GM21576 (cell line): Measurements from ENCODE around the gene KCNMA1.
"Not testable (repeated sequence)": the region's sequence is repeated elsewhere in the genome, so short reads cannot be mapped to it uniquely, and the experiment has no call there.

Source experiments
- ATAC-seq: cut with Tn5 transposase; IDR thresholded peaks from one replicate; pipeline ENCODE4 v1.9.1; 2021; ENCODE audit warnings: mild to moderate bottlenecking, moderate library complexity; ENCODE audit not compliant: unreplicated experiment

The KCNMA1 gene

DNA sequence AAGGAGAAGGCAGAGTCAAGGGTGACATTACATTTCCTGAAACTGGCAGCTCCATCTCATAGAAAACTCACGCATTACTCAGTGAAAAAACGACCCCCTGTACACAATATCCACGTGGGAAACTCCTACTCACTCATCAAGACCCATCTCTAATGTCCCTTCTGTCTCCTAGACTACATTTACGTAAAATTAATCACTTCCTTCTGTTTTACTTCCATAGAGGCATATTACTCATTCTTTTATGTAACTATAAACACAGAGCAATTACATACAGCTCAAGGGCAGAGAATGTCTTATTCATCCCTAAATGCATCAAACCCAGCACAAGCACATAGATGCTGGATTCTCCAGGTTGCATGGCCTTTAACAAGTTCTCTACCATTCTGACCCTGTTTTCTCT is 281.8 kb downstream of the KCNMA1 start:
- ATAC-seq = no peak

DNA sequence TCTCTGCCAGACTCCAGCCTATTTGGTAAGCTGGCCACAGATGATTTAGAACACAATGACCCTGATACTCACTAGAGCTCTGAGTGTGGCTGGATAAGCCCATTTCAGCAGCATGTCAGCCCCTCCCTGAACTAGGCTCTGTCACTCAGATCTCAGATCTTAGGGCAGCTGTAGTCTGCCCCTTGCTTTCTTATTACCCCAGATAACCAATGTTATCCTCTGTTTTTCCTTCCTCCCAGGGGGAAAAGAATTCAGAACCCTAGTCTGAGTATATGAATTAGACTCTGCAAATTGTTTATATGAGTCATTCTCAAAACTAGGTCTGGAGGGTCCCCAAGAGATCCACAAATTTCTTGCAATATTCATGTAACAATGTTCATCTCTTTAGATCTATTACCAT is 286.2 kb downstream of the KCNMA1 start:
- ATAC-seq = no peak

DNA sequence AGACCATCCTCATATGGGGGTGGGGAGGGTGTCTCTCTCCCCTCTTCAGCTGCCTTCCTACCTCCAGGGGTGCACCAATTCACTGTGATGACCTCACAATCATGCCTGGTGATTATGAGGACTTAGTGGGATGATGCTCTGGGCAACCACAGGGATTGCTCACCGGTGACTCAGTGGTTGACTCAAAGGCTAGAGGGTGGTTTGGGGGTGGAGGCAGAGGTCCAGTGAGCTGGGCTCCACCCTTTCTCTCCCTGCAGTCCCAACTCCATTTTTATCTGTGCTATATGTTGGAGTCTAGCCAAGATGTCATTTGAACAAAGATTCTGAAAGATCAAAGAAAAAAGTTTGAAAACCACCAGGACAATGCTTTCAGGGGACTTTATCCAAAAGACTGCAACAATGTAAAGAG is 286.9 kb downstream of the KCNMA1 start:
- no peak for ATAC-seq

DNA sequence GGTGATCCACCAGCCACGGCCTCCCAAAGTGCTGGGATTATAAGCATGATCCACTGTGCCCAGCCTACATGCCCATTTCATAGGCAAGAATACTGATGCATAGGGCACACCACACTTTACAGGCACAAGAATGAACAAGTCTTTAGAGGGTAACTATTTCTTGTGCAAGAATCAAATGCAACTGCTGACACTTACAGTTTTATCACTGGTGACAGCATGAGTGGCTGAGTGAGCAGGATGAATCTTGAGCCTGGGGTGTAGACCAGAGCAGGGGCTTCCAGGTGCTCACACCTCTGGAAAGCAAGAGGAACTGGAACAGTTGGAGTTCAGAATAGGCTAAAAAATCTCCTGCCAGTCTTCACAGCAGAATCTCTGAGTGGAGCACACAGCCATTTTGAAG is 287.5 kb downstream of the KCNMA1 start:
- no peak for ATAC-seq

DNA sequence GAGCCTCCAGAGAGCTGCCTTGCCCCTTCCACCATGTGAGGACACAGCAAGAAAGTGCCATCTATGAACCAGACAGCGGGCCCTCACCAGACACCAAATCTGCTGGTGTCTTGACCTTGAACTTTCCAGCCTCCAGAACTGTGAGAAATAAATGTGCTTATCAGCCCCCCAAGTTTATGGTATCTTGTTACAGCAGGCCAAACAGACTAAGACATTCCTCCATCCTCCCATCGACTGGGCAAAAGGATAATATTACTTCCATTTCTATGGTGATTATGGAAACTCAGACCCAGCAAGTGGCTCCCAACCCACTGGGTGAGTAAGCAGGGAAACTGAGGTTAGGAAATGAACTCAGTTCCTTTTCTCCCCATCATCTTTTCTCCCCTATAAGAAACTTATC is 288.4 kb downstream of the KCNMA1 start:
- ATAC-seq = no peak

DNA sequence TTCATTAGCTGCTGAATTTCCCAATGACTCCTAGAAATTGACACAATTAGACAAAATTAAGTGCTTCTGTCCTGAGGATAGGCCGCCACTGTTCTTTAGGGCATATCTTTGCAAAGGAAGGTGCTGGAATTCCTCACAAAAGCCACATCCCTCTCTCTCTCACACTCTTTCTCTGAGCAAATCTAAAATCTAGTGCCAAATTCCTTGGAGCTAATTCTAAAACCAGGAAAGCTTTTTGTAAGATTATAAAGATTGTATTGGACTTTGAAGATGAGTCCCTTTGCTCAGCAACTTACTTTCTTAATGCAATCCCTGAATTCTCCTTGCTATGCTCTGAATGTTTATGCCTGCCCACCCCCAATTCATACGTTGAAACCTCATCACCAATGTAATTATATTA is 288.9 kb downstream of the KCNMA1 start:
- ATAC-seq = no peak

DNA sequence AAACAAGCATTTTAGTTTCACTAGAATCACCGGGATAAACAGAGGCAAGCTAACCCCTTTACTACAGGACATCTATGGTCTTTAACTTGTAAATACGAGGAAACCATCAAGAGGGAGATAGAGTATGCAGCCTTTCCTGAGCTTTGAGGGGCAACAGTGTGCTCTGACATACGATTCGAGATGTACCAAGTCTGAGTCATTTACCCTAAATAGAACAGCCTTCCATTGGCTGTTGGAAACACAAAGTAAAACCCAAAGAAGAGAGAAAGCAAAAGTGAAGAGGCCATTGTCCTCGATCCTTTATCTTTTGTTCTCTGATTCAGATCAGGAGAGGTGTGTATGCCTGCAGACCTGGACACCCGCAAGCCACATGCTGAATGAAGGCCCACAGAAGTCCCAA is 289.5 kb downstream of the KCNMA1 start:
- no peak for ATAC-seq

DNA sequence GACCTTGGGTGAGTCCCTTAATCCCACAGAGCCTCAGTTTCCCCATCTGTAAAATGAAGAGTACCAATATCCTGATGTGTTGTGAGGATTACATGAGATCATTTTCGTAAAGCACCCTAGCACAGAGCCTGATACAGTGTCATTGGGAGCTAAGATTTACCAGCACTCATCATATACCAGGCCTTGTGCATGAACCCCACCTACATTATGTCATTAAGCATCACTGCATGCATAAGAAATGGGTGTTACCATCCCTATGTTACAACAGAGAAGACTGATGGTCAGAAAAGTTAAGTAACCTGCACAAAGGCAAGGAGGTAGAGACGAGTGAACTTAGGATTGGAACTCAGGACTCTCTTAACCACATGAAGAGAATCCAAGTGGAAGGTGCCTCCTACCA is 290.6 kb downstream of the KCNMA1 start:
- ATAC-seq = no peak

DNA sequence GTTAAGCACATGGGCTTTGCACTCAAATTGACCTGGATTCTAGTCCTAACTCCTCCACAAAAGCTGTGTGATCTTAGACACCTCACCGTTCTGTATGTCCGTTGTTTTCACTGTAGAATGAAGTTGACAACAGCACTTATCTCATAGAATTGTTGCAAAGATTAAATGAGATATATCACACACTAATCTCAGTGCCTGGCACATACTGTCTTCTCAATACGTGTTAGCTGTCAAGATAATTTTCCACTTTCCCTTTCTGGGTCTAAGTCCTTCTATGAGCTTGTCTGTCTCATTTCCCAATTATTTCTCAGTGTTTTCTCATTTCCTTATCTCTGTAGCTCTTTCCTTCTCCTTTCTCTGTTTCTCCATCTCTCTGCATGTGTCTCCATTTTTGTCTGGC is 296.6 kb downstream of the KCNMA1 start:
- ATAC-seq = no peak

DNA sequence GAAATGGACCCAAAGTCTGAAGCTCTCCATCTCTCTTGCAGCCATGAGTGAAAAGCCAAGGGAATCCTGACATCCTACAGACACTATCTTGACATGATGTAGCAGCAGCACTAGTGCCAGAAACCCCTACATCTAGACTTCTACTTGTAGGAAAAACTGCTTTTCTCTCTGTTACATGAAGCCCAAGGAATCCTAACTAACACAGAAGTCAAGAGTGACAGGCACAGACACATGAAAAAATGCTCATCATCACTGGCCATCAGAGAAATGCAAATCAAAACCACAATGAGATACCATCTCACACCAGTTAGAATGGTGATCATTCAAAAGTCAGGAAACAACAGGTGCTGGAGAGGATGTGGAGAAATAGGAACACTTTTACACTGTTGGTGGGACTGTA is 297.7 kb downstream of the KCNMA1 start:
- not testable (repeated sequence) for ATAC-seq

DNA sequence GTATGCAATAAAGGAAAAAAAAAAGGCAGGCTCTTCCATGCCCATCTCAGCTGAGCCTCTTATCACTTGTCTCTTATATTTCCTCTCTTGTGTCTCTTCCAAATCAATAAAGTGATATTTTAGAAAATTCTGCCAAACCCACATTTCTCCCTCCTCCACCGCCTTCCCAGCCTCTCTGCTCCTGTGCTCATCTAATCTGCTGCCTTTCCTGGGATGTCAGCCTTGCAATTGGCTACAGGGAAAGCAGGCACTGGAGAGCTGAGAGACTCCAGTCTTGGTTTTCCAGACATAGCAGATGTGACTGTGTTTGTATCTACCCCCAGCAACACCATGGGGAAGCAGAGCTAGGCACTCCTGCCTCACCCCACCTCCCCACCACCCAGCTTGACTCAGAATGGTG is 298.4 kb downstream of the KCNMA1 start:
- no peak for ATAC-seq

DNA sequence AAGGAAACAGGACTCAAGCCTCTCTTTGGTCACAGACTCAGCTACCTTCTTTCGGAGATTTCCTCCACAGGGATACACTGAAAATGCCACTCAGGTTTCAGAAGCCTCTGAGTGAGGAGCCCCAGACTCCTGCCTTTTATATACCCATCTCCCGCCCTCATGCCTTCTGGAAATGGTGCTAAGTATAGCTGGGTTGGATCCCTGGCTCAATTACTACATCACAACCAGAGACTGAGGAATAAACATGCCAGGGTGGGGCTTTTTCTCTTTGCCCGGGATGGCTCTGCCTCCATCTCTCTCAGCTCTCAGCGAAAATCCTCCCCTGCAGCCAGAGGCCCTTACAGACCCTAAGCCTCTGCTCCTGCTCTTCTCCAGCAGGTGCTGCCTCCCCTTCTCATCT is 299.5 kb downstream of the KCNMA1 start:
- no peak for ATAC-seq

DNA sequence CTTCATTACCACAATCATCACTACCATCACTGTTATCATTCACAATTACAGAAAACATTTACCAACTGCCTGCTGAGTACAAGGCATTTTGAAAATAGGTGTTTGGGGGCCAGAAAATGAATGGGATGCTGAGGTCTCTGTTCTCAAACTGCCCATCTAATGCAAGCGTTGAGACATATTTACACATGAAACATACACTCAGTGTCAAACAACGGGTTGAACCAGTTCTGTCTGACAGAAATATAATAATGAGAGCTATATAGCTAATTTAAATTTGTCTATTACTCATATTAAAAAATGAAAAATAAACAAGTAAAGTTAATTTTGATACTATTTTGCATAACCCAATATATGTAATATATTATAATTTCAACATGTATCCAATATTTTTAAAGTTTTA is 303.1 kb downstream of the KCNMA1 start:
- no peak for ATAC-seq

DNA sequence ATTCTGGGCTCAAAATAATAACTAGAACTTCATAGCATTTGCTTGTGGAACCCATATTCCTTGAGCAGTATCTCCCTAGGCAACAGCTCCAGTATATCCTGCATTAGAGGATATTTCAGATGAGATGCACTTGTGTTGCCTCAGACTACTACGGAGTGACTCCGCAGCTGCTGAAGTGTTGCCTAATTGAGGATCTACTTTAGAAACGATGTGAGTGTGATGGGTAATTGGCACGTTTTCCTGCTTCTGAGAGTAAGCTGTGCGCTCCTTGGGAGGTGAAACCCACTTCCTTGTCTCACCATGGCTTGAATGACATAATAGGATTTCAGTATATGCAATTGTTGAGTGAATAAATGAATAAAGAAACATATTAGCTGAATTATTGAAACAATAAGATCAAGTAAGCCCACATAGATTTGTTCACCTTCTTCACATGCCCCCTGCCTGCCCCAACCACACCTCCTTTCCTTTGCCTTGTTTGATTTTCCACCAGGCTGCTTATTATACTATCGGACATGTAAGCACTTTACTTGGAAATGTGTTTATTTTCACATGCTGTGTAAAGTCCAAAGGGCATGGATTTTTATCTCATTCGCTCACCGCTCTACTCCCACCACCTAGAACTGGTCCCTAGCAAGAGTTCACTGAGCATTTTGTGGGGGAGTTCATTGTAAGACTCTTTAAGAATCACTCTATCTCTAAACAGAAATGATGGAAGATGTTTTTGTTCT is 303.8 kb downstream of the KCNMA1 start:
- no peak for ATAC-seq

DNA sequence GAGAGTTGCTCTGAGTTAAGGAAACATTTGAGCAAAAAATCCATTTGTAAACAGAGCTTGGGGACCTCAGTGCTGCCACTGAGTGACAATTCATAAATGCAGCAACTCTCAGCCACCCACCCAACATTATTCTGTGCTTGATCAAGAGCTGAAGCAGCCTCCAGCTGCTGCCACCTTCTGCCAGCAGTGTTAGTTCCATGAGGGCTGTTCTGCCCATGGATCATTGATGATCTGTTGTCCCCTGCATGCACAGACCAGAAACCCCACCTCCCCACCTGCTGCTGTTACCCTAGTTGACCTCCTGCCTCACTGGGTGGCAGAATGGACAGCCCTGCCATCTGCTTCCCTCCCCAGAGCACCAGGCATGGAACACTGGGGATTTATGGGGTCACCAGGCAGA is 305.4 kb downstream of the KCNMA1 start:
- no peak for ATAC-seq

DNA sequence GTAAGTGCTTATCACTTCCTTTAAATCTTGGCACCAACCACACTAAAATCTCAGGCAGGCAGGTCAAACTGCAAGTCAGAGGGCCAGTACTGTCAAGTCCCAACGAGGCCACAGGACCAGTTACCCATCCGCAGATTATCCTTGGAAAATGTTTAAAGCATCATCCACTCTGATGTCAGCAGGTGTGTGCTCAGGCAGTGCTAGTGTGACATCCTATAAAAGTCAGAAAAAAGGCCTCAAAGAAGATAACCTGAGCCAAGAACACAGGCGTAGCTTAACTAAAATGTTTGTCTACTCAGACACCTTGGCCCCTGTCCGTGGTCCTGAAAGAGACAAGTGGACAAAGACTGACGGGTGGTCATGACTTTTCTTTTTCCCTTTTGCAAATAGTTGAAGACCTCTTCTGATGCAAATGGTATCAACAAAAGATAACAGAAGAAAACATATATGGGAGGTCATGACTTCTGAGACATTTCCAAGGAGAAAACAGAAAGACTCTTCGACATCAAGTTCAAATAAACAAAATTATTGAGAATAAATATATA is 309.3 kb downstream of the KCNMA1 start:
- no peak for ATAC-seq

DNA sequence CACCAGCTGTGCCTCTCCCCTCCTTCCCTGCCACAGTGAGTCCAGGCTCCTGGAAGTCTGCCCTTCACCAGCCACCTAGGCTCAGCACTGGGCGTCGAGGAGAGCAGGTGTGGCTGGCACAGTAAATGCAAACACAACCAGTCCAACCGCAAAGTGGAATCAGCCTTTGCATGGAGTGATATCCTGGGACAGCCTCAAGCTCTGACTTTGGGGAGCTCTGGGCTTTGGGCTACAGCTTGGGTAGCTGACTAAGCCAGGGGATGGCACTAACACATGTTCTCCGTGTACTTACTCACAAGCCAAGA is 312.4 kb downstream of the KCNMA1 start:
- ATAC-seq = no peak

DNA sequence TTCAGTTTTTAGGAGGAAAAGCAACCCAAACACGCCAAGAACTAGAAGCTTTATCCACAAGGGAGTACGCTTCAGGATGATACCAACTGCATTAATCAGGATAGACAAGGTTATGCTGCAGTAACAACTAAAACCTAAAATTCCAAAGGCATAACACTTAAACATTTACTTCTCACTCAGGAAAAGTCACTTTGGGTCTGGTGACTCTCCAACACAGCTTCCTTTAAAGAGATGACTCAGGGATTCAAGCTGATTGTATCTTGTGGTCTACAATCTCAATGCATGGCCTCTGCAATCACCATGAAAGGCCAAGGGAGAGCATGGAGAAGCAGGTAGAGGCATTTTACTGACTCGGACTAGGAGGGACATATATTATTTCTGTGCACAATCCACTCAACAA is 315.8 kb downstream of the KCNMA1 start:
- ATAC-seq = no peak

DNA sequence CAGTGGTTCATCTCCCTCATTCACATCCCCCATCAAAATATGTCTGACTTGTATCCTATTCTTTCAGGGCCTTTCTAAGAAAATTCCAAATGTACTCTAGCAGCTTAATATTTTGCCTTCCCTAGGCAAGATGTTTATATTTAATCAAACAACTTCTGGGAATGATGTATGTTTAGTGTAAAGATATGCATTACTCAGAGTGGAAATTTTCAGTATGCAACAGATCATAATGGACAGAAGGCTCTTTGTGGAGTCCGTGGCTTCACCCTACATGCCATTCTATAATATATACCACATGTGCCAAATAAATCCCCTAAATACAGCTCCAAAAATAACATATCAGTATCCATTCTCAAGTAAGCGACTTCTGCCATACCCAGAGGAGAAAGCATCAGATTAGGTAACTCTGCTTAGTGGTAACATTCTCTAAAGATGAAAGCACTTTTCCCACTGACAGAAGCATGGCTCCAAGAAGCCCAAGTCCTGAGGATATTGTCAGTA is 316.6 kb downstream of the KCNMA1 start:
- ATAC-seq = no peak

DNA sequence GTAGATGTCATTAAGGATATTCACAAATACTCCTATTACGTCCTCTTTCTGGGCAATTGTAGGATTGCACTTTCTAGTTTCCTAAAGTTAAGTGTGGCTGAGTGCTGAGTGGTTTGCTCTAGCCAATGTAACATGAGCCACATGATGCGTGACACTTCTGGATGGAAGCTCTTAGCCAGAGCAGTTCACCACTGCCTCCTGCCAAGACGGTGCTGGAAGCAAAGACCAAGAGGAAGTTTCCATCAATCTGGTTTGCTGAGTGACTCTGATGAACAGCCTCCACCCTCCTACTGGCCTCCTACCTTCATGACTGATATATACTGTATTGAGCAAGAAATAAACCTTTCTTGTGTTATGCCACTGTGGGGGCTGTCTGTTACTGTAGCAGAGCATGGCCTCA is 318.1 kb downstream of the KCNMA1 start:
- ATAC-seq = no peak

DNA sequence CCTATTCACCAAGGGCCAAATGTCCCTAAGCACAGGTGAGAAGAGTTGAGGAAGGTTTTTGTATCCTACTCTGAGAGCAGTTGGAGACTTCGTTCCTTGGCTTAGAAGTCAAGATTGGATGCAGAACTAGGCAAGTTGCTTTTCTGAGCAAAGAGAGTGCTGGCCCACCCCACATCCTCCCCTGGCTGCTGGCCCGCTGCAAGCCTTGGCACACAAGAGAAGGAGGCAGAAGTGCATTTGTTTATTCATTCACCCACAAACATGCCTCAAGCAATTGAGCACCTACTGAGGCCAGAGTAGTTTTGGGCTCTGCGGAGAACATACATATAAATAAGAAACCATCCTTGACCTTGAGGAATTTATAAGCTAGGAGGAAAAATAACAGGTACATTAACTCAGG is 318.9 kb downstream of the KCNMA1 start:
- no peak for ATAC-seq

DNA sequence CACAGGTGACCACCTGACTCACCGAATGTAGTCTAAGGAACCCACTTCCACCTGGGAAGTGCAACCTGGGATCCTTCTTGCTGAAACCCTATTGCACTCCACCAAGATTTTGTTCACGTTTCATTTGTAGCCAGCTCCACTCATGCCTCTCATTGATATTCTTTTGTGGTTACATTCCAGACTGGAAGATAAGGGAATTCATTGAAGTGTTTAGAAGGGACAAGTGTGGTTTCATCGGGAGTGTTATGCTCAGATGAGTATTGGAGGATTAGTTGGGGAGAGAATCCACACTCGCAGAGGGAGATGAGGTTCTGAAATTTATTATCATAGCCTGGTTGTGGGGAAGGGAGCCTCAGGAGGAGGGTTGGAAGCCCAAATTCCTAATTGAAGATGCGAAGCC is 320.4 kb downstream of the KCNMA1 start:
- ATAC-seq = no peak

DNA sequence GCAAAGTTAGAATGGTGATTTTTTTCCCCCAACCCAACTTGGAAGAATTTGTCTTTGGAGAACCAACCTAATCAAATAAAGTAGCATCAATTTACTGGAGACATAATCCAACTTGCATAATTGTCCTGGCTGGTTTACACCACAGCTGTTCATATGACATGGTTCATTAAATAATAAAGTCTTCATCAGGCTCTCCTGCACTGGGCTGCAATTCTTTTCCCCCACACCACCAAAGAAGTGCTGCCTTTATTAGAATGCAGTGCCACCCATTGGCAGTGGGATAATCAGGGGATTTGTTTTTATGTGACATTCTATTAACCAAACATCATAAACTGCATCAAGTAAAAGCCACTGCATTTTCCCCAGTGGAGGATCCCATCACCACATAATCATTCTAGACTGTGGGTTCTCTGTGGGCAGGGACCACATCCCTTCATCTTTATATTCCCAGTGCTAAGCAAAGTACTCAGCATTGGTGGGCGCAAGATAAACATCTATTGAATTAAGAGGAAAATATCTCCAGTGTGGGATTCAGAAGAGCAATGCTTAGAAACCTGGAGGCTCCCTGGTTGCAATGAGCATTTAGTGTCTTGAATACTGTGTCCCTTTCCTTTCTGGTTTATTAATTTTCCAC is 322.0 kb downstream of the KCNMA1 start:
- no peak for ATAC-seq
